ENCODE data around the gene TTC33.

- TF ChIP-seq EP300 (IDR thresholded peaks at IDR 0.05) (no peak), POLR2AphosphoS5 (IDR thresholded peaks at IDR 0.05) (no peak), CTCF (IDR thresholded peaks at IDR 0.05) (peak in 1 of 2 donors; percentile 9)
Observed at GRCh38 chr5:40680741-40681362, 74.9 kb downstream of the TTC33 start.

All from suprapubic skin (tissue), 4 donors.